H1 (cell line): ENCODE results near the gene C6orf163. TPM values are rescaled to one million over a fixed set of nuclear protein-coding genes. Genes with fewer than 3 reads are reported as not detected.

Source experiments
- BRCA1 ChIP-seq: IDR thresholded peaks from 2 replicates; pipeline ENCODE4 v1.6.1; 2012; ENCODE audit warnings: low read depth, low read length, improper control_type of control experiment
- CBX5 ChIP-seq: fragments of 300-800, 300-1000 bp; sonication (generic); IDR thresholded peaks from 2 replicates; pipeline ENCODE4 v1.7.1; 2016; ENCODE audit warnings: antibody characterized with exemption, low read length, low read depth
- CHD7 ChIP-seq: fragments of 300-600 bp; sonication (generic); IDR thresholded peaks from 2 replicates; pipeline ENCODE4 v1.7.1; 2012; ENCODE audit warnings: low read length, moderate library complexity, mild to moderate bottlenecking, inconsistent platforms; ENCODE audit not compliant: insufficient replicate concordance
- JUND ChIP-seq: IDR thresholded peaks from 2 replicates; pipeline ENCODE4 v1.6.1; 2011; ENCODE audit warnings: mild to moderate bottlenecking, improper control_type of control experiment, low read length
- KDM4A ChIP-seq: IDR thresholded peaks from one replicate; pipeline ENCODE4 v1.7.1; 2012; ENCODE audit warnings: low read depth, mild to moderate bottlenecking, moderate library complexity, low read length, inconsistent platforms; ENCODE audit not compliant: severe bottlenecking
- NANOG ChIP-seq: IDR thresholded peaks from 2 replicates; pipeline ENCODE4 v1.6.1; 2011; ENCODE audit warnings: low read length, low read depth, mild to moderate bottlenecking, inconsistent platforms; ENCODE audit not compliant: insufficient read depth, poor library complexity, severe bottlenecking
- RFX5 ChIP-seq: IDR thresholded peaks from 2 replicates; pipeline ENCODE4 v1.6.1; 2011; ENCODE audit warnings: low read depth, low read length, improper control_type of control experiment, borderline replicate concordance
- SIN3A ChIP-seq, 2 experiments: IDR thresholded peaks in 1 of 2; conservative IDR thresholded peaks in 1 of 2; 2 replicates each; pipeline ENCODE4 v1.6.1; 2011 to 2012; ENCODE audit warnings: low read length in 2 of 2, improper control_type of control experiment in 1 of 2, low read depth in 1 of 2, mild to moderate bottlenecking in 1 of 2
- TCF12 ChIP-seq: IDR thresholded peaks from 2 replicates; pipeline ENCODE4 v1.6.1; 2011; ENCODE audit warnings: low read depth, mild to moderate bottlenecking, low read length
- polyA plus RNA-seq, 7 experiments: library from polyadenylated mRNA; depleted of rRNA in 3 of 7; stranded (reverse) in 5 of 7; unstranded in 2 of 7; fragments of >200 nt in 5 of 7; fragments of 200-250 nt in 2 of 7; gene quantifications; 1 replicate in 5 of 7; 2 replicates in 1 of 7; 4 replicates in 1 of 7; pipeline versions ENCODE4 v1.2.1 to v1.2.3, GENCODE V29; 2011 to 2013; ENCODE audit warnings: missing spikeins in 2 of 7, mixed read lengths in 2 of 7
- total RNA-seq: library from RNA; stranded (reverse); fragmentation: NEBNext Ultra II Directional; extraction: Animal tissue kit (Norgen Biotek cat#: 25700); gene quantifications from 2 replicates; pipeline ENCODE4 v1.2.1, GENCODE V29; 2021

C6orf163 gene
- total and polyA plus RNA-seq, 2 of the 8 experiments (the other 6 are each of a cell fraction or from before 2014, with no cell fraction given) = 0.36 to 1.5 TPM

GRCh38 chr6:87322304-87323212 is 22.1 kb upstream of the C6orf163 start, which contains the start of gene SMIM8 (continued):
- TF ChIP-seq CHD7 (no peak), BRCA1 (no peak), JUND (peak; percentile 48; the same call in 1 of the 2 replicates), KDM4A (peak; percentile 66), TCF12 (no peak), RFX5 (no peak), SIN3A (conservative IDR thresholded peaks at IDR 0.05 in 1 of 2, IDR thresholded peaks at IDR 0.05 in 1 of 2; ENCODE audit: low read depth in 1 of 2, low read length in 2 of 2) (peak in 1 of 2 experiments; percentile 9; a peak in 1 of 4 replicates), NANOG (peak; percentile 44), CBX5 (no peak)
